ENCODE data around the gene ESPN.
"Not testable (repeated sequence)": the region's sequence is repeated elsewhere in the genome, so short reads cannot be mapped to it uniquely, and the experiment has no call there.

ESPN gene, protein sequence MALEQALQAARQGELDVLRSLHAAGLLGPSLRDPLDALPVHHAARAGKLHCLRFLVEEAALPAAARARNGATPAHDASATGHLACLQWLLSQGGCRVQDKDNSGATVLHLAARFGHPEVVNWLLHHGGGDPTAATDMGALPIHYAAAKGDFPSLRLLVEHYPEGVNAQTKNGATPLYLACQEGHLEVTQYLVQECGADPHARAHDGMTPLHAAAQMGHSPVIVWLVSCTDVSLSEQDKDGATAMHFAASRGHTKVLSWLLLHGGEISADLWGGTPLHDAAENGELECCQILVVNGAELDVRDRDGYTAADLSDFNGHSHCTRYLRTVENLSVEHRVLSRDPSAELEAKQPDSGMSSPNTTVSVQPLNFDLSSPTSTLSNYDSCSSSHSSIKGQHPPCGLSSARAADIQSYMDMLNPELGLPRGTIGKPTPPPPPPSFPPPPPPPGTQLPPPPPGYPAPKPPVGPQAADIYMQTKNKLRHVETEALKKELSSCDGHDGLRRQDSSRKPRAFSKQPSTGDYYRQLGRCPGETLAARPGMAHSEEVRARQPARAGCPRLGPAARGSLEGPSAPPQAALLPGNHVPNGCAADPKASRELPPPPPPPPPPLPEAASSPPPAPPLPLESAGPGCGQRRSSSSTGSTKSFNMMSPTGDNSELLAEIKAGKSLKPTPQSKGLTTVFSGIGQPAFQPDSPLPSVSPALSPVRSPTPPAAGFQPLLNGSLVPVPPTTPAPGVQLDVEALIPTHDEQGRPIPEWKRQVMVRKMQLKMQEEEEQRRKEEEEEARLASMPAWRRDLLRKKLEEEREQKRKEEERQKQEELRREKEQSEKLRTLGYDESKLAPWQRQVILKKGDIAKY

DNA sequence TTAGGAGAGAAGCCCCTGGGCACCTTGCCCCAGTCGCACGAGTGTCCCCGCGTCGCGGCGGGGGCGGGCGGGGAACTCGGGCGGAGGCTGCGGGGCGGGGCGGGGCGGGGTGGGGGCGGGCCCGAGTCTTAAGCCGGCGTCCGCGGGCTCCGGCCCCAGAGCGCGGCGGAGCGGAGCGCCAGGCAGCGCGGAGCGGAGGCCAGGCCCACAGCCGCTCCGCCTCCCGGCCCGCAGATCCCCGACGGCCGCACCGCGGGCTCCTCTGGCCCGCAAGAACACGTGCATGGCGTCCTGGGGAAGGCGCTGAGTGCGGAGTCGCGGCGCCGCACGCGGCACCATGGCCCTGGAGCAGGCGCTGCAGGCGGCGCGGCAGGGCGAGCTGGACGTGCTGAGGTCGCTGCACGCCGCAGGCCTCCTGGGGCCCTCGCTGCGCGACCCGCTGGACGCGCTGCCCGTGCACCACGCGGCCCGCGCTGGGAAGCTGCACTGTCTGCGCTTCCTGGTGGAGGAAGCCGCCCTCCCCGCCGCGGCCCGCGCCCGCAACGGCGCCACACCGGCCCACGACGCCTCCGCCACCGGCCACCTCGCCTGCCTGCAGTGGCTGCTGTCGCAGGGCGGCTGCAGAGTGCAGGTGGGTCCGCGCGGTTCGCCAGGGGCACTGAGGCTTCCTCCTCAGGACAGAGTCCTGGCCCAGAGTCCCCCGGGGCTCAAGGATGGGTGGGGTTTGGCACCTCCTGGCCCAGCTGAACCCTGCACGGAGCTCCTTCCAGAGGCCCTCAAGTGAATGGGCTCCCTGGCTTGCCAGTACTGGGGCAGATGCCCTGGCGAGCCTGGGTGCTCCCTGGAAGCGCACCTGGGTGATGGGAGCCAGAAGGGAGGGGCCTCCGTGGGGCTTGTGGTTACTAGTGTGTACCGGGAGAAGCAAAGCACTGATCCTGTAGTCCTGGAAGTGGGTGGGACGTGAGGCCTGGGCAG lies at the start of gene ESPN:
ESPN (plus strand) TSS at position 158 of the 975 bp plus-strand sequence; CDS start at position 338, 180 bp downstream.
- no peak for DNase-seq

DNA sequence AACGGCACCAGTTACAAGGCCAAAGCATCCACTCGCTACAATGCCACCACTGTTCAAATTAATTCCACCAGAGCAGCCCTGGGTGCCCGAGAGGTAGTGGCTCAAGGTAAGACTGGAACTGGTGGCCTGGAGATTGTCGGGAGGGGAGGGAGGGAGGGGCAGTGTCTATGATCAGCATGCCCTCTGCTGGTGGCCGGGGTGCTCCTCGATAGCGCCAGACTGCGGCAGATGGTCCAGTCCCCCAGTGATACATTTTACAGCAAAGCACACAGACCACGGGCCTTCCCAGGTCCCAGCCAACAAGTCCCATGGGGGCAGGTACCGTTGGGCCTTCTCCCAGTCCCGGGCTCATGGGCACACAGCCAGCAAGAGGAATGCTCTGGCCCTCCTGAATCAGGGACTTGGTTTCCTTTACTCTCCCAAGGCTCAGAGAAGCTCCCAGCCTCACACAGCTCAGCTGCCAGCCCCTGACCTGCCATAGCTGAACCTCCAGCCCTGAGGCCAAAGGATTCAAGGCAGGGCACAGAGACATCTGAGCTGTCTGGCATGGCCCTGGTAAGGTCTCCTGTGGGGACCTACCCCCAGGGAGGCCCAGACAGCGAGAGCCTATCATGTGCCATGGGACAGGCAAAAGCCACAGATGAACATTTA lies 46.4 kb upstream of the ESPN start:
- DNase-seq = no peak

GRCh38 chr1:6380037-6380436 lies 44.5 kb upstream of the ESPN start:
- DNase-seq = no peak

- DNase-seq = no peak
Observed at GRCh38 chr1:6384135-6384534, 40.4 kb upstream of the ESPN start.

GRCh38 chr1:6384962-6385361 lies 39.6 kb upstream of the ESPN start:
- DNase-seq = no peak

GRCh38 chr1:6385488-6386191 lies 38.9 kb upstream of the ESPN start:
- DNase-seq = no peak

GRCh38 chr1:6386371-6386949 lies 38.1 kb upstream of the ESPN start:
- DNase-seq = no peak

GRCh38 chr1:6389971-6390370 lies 34.6 kb upstream of the ESPN start:
- DNase-seq = no peak

GRCh38 chr1:6391951-6392808 lies 32.4 kb upstream of the ESPN start:
- DNase-seq = no peak

- no peak for DNase-seq
Observed at GRCh38 chr1:6392809-6393399, 31.7 kb upstream of the ESPN start.

DNA sequence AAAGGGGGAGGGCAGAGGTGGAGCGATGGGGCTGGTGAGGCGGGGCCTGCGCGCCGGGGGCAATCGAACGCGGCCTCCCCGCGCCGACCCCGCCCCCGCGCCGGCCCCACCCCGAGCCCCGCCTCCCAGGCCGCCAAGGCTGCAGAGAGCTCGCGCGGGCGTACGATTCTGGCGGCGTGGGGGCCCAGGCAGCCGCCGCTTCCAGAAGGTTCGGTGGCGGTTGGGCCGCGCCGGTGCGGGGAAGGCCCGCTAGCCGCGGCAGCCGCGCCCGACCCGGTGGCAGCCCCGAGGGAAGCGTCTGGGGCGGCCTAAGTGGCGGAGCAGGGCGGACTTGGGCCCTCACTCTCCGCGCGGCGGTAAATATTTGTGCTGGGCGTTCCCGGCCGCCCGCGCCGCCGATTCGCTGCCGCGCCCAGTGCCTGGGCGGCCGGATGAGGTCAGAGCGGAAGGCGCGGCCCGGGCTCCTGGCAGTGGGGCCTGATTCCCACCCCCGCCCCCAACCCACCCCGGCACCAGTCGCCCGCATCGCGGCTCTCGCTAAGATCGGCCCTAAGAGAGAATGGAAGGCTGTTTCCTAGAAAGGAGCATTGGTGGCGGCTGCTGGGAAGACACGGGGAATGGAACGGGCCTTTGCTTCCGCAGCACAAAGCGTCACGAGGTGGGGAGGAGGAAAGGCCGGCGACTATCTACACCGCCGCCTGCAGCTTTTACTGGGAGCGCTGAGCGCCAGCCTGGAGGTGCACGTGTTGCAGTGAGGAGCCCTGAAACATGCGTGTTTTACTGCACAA lies 31.0 kb upstream of the ESPN start, which contains the start of gene ACOT7:
ACOT7 (minus strand) TSS at position 368 of the 788 bp plus-strand sequence. CDS start 368 bp downstream, outside the sequence.
- DNase-seq = peak; percentile 87 to 95

DNA sequence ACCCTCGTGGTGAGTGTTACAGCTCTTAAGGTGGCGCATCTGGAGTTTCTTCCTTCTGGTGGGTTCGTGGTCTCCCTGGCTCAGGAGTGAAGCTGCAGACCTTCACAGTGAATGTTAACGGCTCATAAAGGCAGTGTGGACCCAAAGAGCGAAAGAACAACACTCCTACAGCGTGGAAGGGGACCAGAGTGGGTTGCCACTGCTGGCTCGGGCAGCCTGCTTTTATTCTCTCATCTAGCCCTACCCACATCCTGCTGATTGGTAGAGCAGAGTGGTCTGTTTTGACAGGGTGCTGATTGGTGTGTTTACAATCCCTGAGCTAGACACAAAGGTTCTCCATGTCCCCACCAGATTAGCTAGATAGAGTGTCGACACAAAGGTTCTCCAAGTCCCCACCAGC lies 29.4 kb upstream of the ESPN start:
- not testable (repeated sequence) for DNase-seq

GRCh38 chr1:6395781-6396244 lies 28.8 kb upstream of the ESPN start:
- not testable (repeated sequence) for DNase-seq

- no peak for DNase-seq
Observed at GRCh38 chr1:6396998-6397397, 27.6 kb upstream of the ESPN start.

DNA sequence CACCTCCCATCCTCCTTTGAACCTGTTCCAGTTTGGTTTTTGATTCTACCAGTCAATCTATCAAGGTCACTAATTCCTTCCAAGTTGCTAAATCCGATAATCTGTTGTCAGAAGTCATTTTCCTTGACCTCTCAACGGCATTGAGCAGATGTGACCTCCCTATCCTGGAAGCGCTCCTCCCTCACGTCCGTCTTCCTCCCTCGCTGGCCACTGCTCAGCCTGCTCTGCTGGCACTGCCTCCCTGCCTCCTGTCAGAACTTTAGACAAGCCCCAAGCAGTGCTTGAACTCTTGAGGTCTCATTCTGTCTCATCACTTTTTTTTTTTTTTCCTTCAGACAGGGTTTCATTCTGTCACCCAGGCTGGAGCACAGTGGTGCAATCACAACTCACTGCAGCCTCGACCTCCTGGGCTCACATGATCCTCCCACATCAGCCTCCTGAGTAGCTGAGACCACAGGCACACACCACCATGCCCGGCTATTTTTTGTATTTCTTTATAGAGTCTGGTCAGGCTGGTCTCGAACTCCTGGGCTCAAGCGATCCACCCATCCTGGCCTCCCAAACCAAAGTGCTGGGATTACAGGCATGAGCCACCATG lies 26.6 kb upstream of the ESPN start:
- DNase-seq = no peak

DNA sequence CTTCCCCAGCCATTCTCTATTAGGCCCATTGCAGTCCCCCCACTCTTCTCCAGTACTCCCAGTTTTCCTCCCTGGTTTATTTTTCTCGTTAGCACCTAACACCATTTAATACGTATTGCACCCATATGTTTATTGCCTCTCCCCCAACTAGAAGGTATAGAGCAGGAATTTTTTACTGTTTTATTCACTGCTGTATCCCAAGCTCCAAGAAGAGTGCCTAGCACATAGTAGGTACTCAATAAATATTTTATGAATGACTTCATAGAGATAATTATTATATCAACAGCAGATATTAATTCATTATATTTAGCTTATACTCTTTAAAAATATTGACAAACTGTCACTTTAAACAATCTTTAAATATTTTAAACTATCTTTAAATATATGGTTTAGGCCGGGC lies 25.3 kb upstream of the ESPN start:
- no peak for DNase-seq

DNA sequence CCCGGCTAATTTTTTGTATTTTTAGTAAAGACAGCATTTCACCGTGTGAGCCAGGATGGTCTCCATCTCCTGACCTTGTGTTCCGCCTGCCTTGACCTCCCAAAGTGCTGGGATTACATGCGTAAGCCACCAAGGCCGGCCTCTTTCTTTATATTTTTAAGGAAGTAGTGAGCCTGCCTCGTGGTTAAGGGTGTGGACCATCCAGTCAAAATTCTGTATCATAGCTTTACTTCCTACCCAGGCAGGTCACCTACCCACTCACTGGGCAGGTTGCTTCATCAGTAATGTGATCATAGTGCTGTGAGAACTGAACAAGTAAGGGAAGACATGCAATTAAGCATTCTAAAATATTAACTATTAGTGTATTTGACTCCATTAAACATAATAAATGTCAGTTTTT lies 22.9 kb upstream of the ESPN start:
- DNase-seq = no peak

DNA sequence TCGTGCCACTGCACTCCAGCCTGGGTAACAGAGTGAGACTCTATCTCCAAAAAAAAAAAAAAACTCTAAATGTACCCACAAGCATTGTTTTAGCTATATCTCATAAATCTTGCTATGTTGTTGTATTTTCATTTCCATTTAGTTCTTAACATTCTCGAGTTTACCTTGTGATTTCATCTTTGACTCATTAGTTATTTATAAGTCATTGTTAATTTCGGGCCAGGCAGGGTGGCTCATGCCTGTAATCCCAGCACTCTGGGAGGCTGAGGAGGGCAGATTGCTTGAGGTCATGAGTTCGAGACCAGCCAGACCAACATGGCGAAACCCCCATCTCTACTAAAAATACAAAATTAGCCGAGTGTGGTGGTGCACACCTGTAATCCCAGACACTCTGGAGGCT lies 16.6 kb upstream of the ESPN start:
- no peak for DNase-seq

Measured in stimulated activated CD4-positive, alpha-beta T cell treated with anti-CD3 and anti-CD28 coated beads, Interleukin-4, amount 100 ng/mL, for 4 hours (primary cell).